ENCODE results near the gene TEX55. TPM values are rescaled to one million over a fixed set of nuclear protein-coding genes. Genes with fewer than 3 reads are reported as not detected.
"Not testable (repeated sequence)": the region's sequence is repeated elsewhere in the genome, so short reads cannot be mapped to it uniquely, and the experiment has no call there.

The TEX55 gene
- total and polyA plus RNA-seq, 2 donors, result not detected

GRCh38 chr3:119145128-119145499 is 851 bp upstream of the TEX55 start:
- Histone ChIP-seq H3K27ac (ENCODE audit: low read depth) (no peak overlapping the region), H3K4me3 (ENCODE audit: low read depth, low read length) (no peak overlapping the region), H3K36me3 (ENCODE audit: insufficient read depth) (no peaks in the 10 kb centered on the region), H3K4me1 (ENCODE audit: insufficient read depth) (no peaks in the 10 kb centered on the region)
- DNase-seq (ENCODE audit: extremely low spot score), result no peak

DNA sequence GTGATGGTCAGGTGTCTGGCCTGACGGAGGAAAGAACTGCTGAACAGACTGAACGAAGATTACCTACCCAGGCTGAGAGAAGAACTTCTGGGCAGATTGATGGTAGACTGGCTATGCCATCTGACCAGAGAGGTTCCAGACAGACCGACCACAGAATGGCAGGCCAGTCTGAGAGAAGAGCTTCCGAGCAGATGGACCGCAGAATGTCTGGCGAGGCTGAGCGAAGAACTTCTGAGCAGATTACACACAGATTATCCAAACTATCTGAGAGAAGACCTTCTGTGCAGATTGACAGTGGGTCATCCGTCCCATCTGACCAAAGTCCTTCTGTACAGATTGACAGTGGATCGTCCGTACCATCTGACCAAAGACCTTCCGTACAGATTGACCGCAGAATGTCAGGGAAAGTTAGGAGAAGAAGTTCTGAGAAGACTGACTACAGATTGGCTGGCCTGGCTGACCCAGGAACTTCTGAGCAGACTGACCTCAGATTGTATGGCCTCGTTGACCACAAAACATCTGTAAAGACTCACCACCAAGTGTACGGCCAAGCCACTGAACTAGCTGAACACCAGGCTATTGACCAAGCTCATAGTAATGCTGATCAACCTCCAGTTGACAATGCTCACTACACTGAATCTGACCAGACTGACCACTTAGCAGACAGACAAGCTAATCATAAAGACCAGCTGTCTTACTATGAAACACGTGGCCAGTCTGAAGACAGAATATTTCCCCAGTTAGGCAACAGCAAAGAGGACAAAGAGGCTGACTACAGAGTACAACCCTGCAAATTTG is 812 bp downstream of the TEX55 start:
- 89% methylated on average over 15 of the region's 15 CpGs for WGBS

GRCh38 chr3:119147494-119147893 is 1.5 kb downstream of the TEX55 start:
- Histone ChIP-seq H3K4me3 (ENCODE audit: low read depth, low read length) (no peak overlapping the region), H3K4me1 (ENCODE audit: insufficient read depth) (no peaks in the 10 kb centered on the region), H3K36me3 (ENCODE audit: insufficient read depth) (no peaks in the 10 kb centered on the region), H3K27ac (ENCODE audit: low read depth) (no peak overlapping the region)
- DNase-seq (ENCODE audit: extremely low spot score), result no peak
- 47% methylated on average over 2 of the region's 2 CpGs for whole genome bisulfite sequencing

More for the DNA sequence above, 812 bp downstream of the TEX55 start:
- no peaks in the 10 kb centered on the region for H3K36me3 ChIP-seq (ENCODE audit: insufficient read depth)
- no peak overlapping the region for H3K4me3 ChIP-seq (ENCODE audit: low read depth, low read length)
- H3K4me1 ChIP-seq (ENCODE audit: insufficient read depth), result no peaks in the 10 kb centered on the region
- no peak overlapping the region for H3K27ac ChIP-seq (ENCODE audit: low read depth)
- DNase-seq (ENCODE audit: extremely low spot score), result no peak

DNA sequence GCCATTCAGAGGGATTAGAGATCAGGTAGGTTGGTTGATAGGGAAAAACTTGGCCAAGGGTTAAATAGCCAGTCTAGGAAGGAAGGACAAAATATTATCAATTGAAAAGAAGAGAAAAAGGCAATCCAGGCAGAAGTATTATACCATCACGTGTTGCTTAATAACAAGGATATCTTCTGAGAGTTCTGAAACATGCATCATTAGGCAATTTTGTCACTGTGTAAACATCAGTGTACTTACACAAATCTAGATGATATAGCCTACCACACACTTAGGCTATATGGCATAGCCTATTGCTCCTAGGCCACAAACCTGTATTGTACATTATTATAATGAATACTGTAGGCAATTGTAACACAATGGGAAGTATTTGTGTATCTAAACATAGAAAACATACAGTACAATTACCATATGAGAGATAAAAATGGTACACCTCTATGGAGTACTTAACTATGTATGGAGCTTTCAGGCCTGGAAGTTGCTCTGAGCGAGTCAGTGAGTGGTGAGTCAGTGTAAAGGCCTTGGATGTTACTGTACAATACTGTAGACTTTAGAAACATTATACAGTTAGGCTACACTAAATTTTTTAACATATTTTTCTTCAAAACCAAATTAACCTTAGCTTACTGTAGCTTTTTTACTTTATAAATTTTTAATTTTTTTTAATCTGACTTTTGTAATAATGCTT is 2.7 kb downstream of the TEX55 start:
- H3K36me3 ChIP-seq (ENCODE audit: insufficient read depth), result no peaks in the 10 kb centered on the region
- H3K4me1 ChIP-seq (ENCODE audit: insufficient read depth), result no peaks in the 10 kb centered on the region
- no peak overlapping the region for H3K27ac ChIP-seq (ENCODE audit: low read depth)
- no peak for DNase-seq (ENCODE audit: extremely low spot score)
- no peak overlapping the region for H3K4me3 ChIP-seq (ENCODE audit: low read depth, low read length)
- WGBS, result 87% methylated on average over 2 of the region's 2 CpGs

DNA sequence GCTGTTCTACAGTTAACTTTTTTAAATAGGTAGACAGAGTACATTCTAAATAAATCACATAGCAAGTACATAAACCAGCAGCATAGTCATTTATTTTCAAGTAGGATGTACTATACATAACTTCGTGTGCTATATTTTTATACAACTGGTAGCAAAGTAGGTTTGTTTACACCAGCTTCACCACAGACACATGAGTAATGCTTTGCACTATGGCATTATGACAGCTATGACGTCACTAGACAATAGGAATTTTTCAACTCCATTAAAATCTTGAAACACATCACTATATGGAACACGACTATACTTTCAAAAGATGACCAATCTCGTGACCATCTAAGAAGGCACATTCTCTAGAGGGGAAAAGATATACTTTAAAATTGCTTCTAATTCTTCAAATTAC is 3.5 kb downstream of the TEX55 start:
- Histone ChIP-seq H3K4me1 (ENCODE audit: insufficient read depth) (no peaks in the 10 kb centered on the region), H3K36me3 (ENCODE audit: insufficient read depth) (no peaks in the 10 kb centered on the region), H3K27ac (ENCODE audit: low read depth) (no peak overlapping the region), H3K4me3 (ENCODE audit: low read depth, low read length) (no peak overlapping the region)
- WGBS, result 61% methylated on average over 4 of the region's 4 CpGs
- no peak for DNase-seq (ENCODE audit: extremely low spot score)

DNA sequence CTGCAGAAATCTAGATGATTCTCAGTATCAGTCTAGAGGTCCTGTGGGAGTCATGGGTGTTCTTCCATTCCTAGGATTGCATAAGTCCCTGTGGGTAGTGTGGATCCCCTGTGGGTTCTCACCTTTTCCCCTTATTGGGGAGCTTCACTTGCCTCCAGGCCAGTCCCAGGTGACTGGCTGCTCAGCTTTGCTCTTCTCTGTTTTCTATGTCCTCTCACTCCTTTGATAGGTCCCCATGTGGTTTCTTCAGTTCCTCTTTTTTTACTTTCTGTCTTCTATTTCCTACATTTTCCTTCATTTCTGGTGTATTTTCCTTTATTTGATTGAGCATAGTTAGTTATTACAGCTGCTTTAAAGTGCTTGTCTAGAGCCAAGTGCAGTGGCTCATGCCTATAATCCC is 10.9 kb downstream of the TEX55 start:
- Histone ChIP-seq H3K36me3 (ENCODE audit: insufficient read depth) (no peaks in the 10 kb centered on the region), H3K4me3 (ENCODE audit: low read depth, low read length) (no peak overlapping the region), H3K4me1 (ENCODE audit: insufficient read depth) (no peaks in the 10 kb centered on the region), H3K27ac (ENCODE audit: low read depth) (no peak overlapping the region)
- DNase-seq (ENCODE audit: extremely low spot score), result no peak

- no peak overlapping the region for H3K27ac ChIP-seq (ENCODE audit: low read depth)
- 35% methylated on average over 2 of the region's 2 CpGs for WGBS
- no peak overlapping the region for H3K4me3 ChIP-seq (ENCODE audit: low read depth, low read length)
- DNase-seq (ENCODE audit: extremely low spot score), result no peak
- no peaks in the 10 kb centered on the region for H3K4me1 ChIP-seq (ENCODE audit: insufficient read depth)
- H3K36me3 ChIP-seq (ENCODE audit: insufficient read depth), result no peaks in the 10 kb centered on the region
Measured at GRCh38 chr3:119157971-119158370, 12.0 kb downstream of the TEX55 start.

- H3K4me3 ChIP-seq (ENCODE audit: low read depth, low read length), result no peak overlapping the region
- H3K4me1 ChIP-seq (ENCODE audit: insufficient read depth), result no peaks in the 10 kb centered on the region
- 32% methylated on average over 1 of the region's 1 CpG for WGBS
- H3K36me3 ChIP-seq (ENCODE audit: insufficient read depth), result no peaks in the 10 kb centered on the region
- DNase-seq (ENCODE audit: extremely low spot score), result no peak
- no peak overlapping the region for H3K27ac ChIP-seq (ENCODE audit: low read depth)
Measured at GRCh38 chr3:119160361-119160760, 14.4 kb downstream of the TEX55 start.

DNA sequence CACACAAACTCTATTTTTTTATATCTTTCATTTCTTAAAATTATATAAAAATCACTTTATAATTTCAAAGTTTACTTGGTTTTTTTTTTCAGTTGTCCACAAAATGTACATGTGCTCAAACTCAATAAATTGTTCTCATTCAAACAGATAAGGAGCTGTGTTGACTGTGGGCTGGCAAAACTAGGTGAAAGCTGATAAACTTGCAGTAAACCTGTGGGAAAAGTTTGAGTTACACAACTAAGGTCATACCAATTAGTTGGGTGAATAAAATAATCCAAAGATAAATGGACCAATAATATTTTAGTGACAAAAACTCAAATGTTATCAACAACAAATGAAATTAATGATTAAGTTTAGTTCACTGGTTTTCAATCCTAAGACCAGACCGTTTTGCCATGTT is 14.8 kb downstream of the TEX55 start:
- no peak overlapping the region for H3K4me3 ChIP-seq (ENCODE audit: low read depth, low read length)
- WGBS, result 43% methylated on average over 1 of the region's 1 CpG
- peak overlapping the region; percentile 6 for H3K27ac ChIP-seq (ENCODE audit: low read depth)
- H3K4me1 ChIP-seq (ENCODE audit: insufficient read depth), result no peaks in the 10 kb centered on the region
- H3K36me3 ChIP-seq (ENCODE audit: insufficient read depth), result no peaks in the 10 kb centered on the region
- DNase-seq (ENCODE audit: extremely low spot score), result no peak

DNA sequence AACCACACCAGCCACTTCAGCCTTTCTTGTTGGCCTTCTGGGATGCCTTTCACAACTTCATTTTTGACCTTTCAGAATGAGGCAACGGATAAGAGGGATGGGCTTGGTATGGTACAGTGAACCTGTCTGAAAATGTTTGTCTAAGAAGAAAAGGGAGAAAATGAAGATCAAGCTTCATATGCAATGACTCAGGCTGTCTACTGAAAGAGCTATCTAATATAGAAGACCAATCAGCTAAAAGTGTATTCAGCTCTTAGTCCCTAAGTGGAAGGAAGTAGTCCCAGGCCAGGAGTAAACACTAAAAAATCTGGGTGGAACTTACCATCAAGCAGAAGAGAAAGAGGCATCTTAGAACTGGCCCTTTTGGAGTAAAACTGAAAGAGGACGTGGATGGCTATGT is 15.3 kb downstream of the TEX55 start:
- WGBS, result 63% methylated on average over 2 of the region's 2 CpGs
- H3K27ac ChIP-seq (ENCODE audit: low read depth), result peak overlapping the region; percentile 6
- no peak overlapping the region for H3K4me3 ChIP-seq (ENCODE audit: low read depth, low read length)
- no peak for DNase-seq (ENCODE audit: extremely low spot score)
- H3K36me3 ChIP-seq (ENCODE audit: insufficient read depth), result no peaks in the 10 kb centered on the region
- no peaks in the 10 kb centered on the region for H3K4me1 ChIP-seq (ENCODE audit: insufficient read depth)

- H3K4me3 ChIP-seq (ENCODE audit: low read depth, low read length); H3K36me3 ChIP-seq (ENCODE audit: insufficient read depth); DNase-seq (ENCODE audit: extremely low spot score); H3K27ac ChIP-seq (ENCODE audit: low read depth); H3K4me1 ChIP-seq (ENCODE audit: insufficient read depth): not testable (repeated sequence)
- 89% methylated on average over 9 of the region's 9 CpGs for WGBS
Measured at GRCh38 chr3:119164745-119165144, 18.8 kb downstream of the TEX55 start.

GRCh38 chr3:119170821-119171220 is 24.9 kb downstream of the TEX55 start:
- WGBS, result 85% methylated on average over 3 of the region's 3 CpGs

DNA sequence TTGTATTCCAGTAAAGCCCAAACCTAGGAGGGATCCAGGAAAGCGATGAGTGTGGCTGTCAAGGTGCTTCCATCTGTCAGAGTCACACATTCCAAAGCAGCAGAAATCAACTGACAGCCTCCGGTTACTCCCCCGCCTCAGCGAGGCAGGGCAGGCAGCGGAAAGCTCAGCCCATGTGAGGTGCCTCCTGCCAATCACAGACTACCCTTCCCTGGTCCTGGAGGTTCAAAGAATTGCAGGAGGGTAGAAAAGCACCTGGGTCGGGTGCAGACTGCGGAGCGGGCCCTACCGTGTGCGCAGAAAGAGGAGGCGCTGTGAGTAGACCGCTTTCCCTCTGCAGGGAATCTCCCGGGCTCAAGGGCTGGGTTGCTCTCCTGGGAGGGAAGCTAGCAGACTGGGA is 27.4 kb downstream of the TEX55 start, which contains the start of gene UPK1B:
Gene UPK1B, plus strand, starts transcription at position 274 of the 400 bp plus-strand sequence. CDS start 13,144 bp downstream, outside the sequence.
- H3K4me1 ChIP-seq (ENCODE audit: insufficient read depth), result no peaks in the 10 kb centered on the region
- no peaks in the 10 kb centered on the region for H3K36me3 ChIP-seq (ENCODE audit: insufficient read depth)
- DNase-seq (ENCODE audit: extremely low spot score), result no peak
- H3K4me3 ChIP-seq (ENCODE audit: low read depth, low read length), result no peak within 1 kb of the TSS
- 27% methylated on average over 13 of the region's 13 CpGs for WGBS
- no peak within 1 kb of the TSS for H3K27ac ChIP-seq (ENCODE audit: low read depth)

More at GRCh38 chr3:119170821-119171220, 24.9 kb downstream of the TEX55 start:
- Histone ChIP-seq H3K4me3 (ENCODE audit: low read depth, low read length) (no peak overlapping the region), H3K4me1 (ENCODE audit: insufficient read depth) (no peaks in the 10 kb centered on the region), H3K36me3 (ENCODE audit: insufficient read depth) (no peaks in the 10 kb centered on the region), H3K27ac (ENCODE audit: low read depth) (no peak overlapping the region)
- no peak for DNase-seq (ENCODE audit: extremely low spot score)
